AG09319 (cell line): Measurements from ENCODE around the gene MOCS1.
"Not testable (repeated sequence)": the region's sequence is repeated elsewhere in the genome, so short reads cannot be mapped to it uniquely, and the experiment has no call there.

Experiments
- DNase-seq: peaks from one replicate; pipeline ENCODE4 v3.0.0-alpha.2; 2010; ENCODE audit warnings: low read depth; ENCODE audit errors: extremely low read depth
- CTCF ChIP-seq: IDR thresholded peaks from 2 replicates; pipeline ENCODE4 v1.5.1; 2011; ENCODE audit warnings: low read depth, mild to moderate bottlenecking, inconsistent platforms, low read length, moderate library complexity

MOCS1 gene

GRCh38 chr6:39978240-39978639, 44.0 kb upstream of the MOCS1 start:
- no peak for TF ChIP-seq CTCF
- DNase-seq, result no peak

GRCh38 chr6:39973661-39974060, 39.4 kb upstream of the MOCS1 start:
- DNase-seq, result no peak
- no peak for TF ChIP-seq CTCF

- not testable (repeated sequence) for DNase-seq
Observed at GRCh38 chr6:39972717-39973116, 38.5 kb upstream of the MOCS1 start.

GRCh38 chr6:39971131-39971530, 36.9 kb upstream of the MOCS1 start:
- not testable (repeated sequence) for DNase-seq

- no peak for DNase-seq
- no peak for TF ChIP-seq CTCF
Observed at GRCh38 chr6:39965751-39966150, 31.5 kb upstream of the MOCS1 start.

GRCh38 chr6:39964530-39964929, 30.3 kb upstream of the MOCS1 start:
- no peak for TF ChIP-seq CTCF
- no peak for DNase-seq

- no peak for TF ChIP-seq CTCF
Observed at GRCh38 chr6:39964094-39964493, 29.8 kb upstream of the MOCS1 start.

GRCh38 chr6:39962831-39963230, 28.6 kb upstream of the MOCS1 start:
- TF ChIP-seq CTCF, result no peak
- peak; percentile 2 for DNase-seq

More at GRCh38 chr6:39964094-39964493, 29.8 kb upstream of the MOCS1 start:
- no peak for DNase-seq

GRCh38 chr6:39961178-39961577, 26.9 kb upstream of the MOCS1 start:
- no peak for TF ChIP-seq CTCF
- DNase-seq, result peak; percentile 3
